Measurements from ENCODE around the gene CDC14A. TPM values are rescaled to one million over a fixed set of nuclear protein-coding genes. Genes with fewer than 3 reads are reported as not detected.

CDC14A gene
- polyA plus RNA-seq, 1 of the 3 experiments (the other 2 are of a cell fraction): 2.2 TPM

DNA sequence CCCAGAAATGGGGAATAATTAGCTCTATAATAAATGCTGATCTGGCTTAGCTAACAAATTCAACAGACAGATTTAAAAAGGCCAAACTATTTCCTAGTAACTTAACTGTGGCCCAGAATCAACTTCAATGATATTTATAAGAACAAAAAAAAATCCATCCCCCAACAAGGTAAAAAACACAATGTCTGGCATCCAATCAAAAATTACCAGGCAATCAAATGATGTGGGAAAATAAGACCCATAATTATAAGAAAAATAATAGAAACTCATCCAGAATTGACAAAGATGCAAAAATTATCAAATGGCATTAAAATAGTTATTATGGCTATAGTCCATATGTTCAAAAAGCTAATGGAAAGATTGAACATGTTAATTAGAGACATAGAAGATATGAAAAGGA, 42.4 kb upstream of the CDC14A start (continued):
- no peak for TF ChIP-seq EZH2phosphoT487 (IDR thresholded peaks at IDR 0.05; ENCODE audit: borderline replicate concordance, low read depth)

DNA sequence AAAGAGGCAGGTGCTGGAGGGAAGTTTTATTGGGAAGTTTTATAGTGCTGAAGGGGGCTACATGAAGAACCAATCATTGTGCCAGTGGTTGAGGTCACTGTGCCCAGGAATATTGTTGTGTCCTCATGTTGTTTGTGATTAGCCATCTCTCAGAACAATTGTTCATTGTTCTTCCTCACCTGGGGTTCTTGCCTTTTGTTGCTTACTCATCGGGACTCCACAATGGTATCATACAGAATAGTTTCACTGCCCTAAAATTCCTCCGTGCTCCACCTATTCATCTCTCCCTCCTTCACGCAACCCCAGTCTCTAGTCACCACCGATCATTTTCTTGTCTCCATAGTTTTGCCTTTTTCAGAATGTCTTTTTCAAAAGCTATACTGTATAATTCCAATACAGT, 38.9 kb upstream of the CDC14A start:
- Histone ChIP-seq H3K27ac (ENCODE audit: low read depth in 2 of 2, low read length in 1 of 2) (no peak overlapping the region), H3K9me3 (no peaks in the 10 kb centered on the region), H3K4me1 (ENCODE audit: control insufficient read depth in 1 of 2, insufficient read depth in 2 of 2, low read depth in 1 of 2, low read length in 1 of 2) (no peaks in the 10 kb centered on the region), H3K27me3 (ENCODE audit: insufficient read depth) (no peaks in the 10 kb centered on the region), H2AFZ (ENCODE audit: low read depth) (no peak overlapping the region), H3F3A (replicated peaks; ENCODE audit: insufficient read depth) (no peaks in the 10 kb centered on the region), H4K20me1 (ENCODE audit: insufficient read depth) (no peaks in the 10 kb centered on the region), H3K79me2 (ENCODE audit: insufficient read depth) (no peaks in the 10 kb centered on the region), H3K36me3 (replicated peaks in 1 of 2; ENCODE audit: control insufficient read depth in 1 of 2, insufficient read depth in 2 of 2, low read length in 1 of 2) (no peaks in the 10 kb centered on the region), H3K4me2 (no peak overlapping the region), H3K4me3 (ENCODE audit: low read depth in 2 of 2, low read length in 1 of 2) (no peak overlapping the region), H3K9ac (no peak overlapping the region), H3K9me2 (no peaks in the 10 kb centered on the region)
- POLR2A ChIA-PET: no interaction called here
- WGBS (ENCODE audit: low lambda C conversion rate): 59% methylated on average over 4 of the region's 4 CpGs
- TF ChIP-seq JUND (IDR thresholded peaks at IDR 0.05): no peak
- no peak for TF ChIP-seq EP300 (IDR thresholded peaks at IDR 0.05; ENCODE audit: borderline replicate concordance in 1 of 2, low read depth in 1 of 2, low read length in 1 of 2)
- TF ChIP-seq, protein P1, sequence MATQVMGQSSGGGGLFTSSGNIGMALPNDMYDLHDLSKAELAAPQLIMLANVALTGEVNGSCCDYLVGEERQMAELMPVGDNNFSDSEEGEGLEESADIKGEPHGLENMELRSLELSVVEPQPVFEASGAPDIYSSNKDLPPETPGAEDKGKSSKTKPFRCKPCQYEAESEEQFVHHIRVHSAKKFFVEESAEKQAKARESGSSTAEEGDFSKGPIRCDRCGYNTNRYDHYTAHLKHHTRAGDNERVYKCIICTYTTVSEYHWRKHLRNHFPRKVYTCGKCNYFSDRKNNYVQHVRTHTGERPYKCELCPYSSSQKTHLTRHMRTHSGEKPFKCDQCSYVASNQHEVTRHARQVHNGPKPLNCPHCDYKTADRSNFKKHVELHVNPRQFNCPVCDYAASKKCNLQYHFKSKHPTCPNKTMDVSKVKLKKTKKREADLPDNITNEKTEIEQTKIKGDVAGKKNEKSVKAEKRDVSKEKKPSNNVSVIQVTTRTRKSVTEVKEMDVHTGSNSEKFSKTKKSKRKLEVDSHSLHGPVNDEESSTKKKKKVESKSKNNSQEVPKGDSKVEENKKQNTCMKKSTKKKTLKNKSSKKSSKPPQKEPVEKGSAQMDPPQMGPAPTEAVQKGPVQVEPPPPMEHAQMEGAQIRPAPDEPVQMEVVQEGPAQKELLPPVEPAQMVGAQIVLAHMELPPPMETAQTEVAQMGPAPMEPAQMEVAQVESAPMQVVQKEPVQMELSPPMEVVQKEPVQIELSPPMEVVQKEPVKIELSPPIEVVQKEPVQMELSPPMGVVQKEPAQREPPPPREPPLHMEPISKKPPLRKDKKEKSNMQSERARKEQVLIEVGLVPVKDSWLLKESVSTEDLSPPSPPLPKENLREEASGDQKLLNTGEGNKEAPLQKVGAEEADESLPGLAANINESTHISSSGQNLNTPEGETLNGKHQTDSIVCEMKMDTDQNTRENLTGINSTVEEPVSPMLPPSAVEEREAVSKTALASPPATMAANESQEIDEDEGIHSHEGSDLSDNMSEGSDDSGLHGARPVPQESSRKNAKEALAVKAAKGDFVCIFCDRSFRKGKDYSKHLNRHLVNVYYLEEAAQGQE (IDR thresholded peaks at IDR 0.05; ENCODE audit: low read depth, low read length): no peak
- TF ChIP-seq YY1 (IDR thresholded peaks at IDR 0.05; ENCODE audit: low read depth): no peak
- TF ChIP-seq ELF1 (IDR thresholded peaks at IDR 0.05): no peak
- TF ChIP-seq CHD2 (IDR thresholded peaks at IDR 0.05; ENCODE audit: low read length, partially characterized antibody): no peak
- TF ChIP-seq, protein P2, sequence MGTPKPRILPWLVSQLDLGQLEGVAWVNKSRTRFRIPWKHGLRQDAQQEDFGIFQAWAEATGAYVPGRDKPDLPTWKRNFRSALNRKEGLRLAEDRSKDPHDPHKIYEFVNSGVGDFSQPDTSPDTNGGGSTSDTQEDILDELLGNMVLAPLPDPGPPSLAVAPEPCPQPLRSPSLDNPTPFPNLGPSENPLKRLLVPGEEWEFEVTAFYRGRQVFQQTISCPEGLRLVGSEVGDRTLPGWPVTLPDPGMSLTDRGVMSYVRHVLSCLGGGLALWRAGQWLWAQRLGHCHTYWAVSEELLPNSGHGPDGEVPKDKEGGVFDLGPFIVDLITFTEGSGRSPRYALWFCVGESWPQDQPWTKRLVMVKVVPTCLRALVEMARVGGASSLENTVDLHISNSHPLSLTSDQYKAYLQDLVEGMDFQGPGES (IDR thresholded peaks at IDR 0.05; ENCODE audit: low read depth, low read length): no peak
- DNase-seq: no peak
- CTCF ChIA-PET: no interaction called here

DNA sequence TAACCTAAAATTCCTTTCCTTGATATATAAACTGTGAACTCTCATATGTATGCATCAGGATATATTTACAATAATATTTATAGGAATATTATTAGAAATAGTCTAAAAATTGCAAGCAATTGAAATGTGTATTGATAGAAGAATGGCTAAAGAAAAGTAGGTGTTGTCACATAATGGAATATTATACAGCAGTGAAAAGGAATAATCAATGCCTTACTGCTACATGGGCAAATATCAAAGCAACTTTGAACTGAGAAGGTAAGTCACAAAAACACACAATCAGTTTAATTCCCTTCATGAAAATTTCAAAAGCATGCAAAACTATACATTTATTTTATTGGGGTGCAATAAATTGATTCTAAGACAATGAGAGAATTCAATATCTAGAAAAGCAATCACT, 35.7 kb upstream of the CDC14A start:
- Histone ChIP-seq H3K79me2 (ENCODE audit: insufficient read depth) (no peaks in the 10 kb centered on the region), H4K20me1 (ENCODE audit: insufficient read depth) (no peaks in the 10 kb centered on the region), H3K9ac (no peak overlapping the region), H3K36me3 (replicated peaks in 1 of 2; ENCODE audit: control insufficient read depth in 1 of 2, insufficient read depth in 2 of 2, low read length in 1 of 2) (no peaks in the 10 kb centered on the region), H2AFZ (ENCODE audit: low read depth) (no peak overlapping the region), H3K9me2 (no peaks in the 10 kb centered on the region), H3K27me3 (ENCODE audit: insufficient read depth) (no peaks in the 10 kb centered on the region), H3K9me3 (no peaks in the 10 kb centered on the region), H3K4me3 (ENCODE audit: low read depth in 2 of 2, low read length in 1 of 2) (no peak overlapping the region), H3K4me2 (no peak overlapping the region), H3K4me1 (ENCODE audit: control insufficient read depth in 1 of 2, insufficient read depth in 2 of 2, low read depth in 1 of 2, low read length in 1 of 2) (no peaks in the 10 kb centered on the region), H3K27ac (ENCODE audit: low read depth in 2 of 2, low read length in 1 of 2) (no peak overlapping the region), H3F3A (replicated peaks; ENCODE audit: insufficient read depth) (no peaks in the 10 kb centered on the region)
- TF ChIP-seq CHD2 (IDR thresholded peaks at IDR 0.05; ENCODE audit: low read length, partially characterized antibody): no peak
- TF ChIP-seq, protein P3, sequence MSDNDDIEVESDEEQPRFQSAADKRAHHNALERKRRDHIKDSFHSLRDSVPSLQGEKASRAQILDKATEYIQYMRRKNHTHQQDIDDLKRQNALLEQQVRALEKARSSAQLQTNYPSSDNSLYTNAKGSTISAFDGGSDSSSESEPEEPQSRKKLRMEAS (IDR thresholded peaks at IDR 0.05; ENCODE audit: low read depth): no peak
- no peak for TF ChIP-seq RXRA (IDR thresholded peaks at IDR 0.05; ENCODE audit: borderline replicate concordance, low read depth)
- TF ChIP-seq ELF1 (IDR thresholded peaks at IDR 0.05): no peak
- no peak for TF ChIP-seq NFIC (IDR thresholded peaks at IDR 0.05; ENCODE audit: borderline replicate concordance)
- no peak for TF ChIP-seq RAD21 (IDR thresholded peaks at IDR 0.05; ENCODE audit: low read length)
- TF ChIP-seq MXI1 (IDR thresholded peaks at IDR 0.05; ENCODE audit: low read depth, low read length): no peak
- no peak for TF ChIP-seq RFX5 (IDR thresholded peaks at IDR 0.05; ENCODE audit: low read length)
- TF ChIP-seq, protein P4, sequence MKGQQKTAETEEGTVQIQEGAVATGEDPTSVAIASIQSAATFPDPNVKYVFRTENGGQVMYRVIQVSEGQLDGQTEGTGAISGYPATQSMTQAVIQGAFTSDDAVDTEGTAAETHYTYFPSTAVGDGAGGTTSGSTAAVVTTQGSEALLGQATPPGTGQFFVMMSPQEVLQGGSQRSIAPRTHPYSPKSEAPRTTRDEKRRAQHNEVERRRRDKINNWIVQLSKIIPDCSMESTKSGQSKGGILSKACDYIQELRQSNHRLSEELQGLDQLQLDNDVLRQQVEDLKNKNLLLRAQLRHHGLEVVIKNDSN (IDR thresholded peaks at IDR 0.05; ENCODE audit: borderline replicate concordance, low read depth): no peak
- no peak for TF ChIP-seq JUND (IDR thresholded peaks at IDR 0.05)
- ChIA-PET CTCF (no interaction called here), POLR2A (no interaction called here)
- DNase-seq: no peak

Data from SK-N-SH (cell line).